OCI-LY7 (cell line): ENCODE results near the gene ARFGAP2.

Source experiments
- EZH2phosphoT487 ChIP-seq: fragments of 200-600 bp; sonication (generic); IDR thresholded peaks from 2 replicates; pipeline ENCODE4 v1.6.1; 2018; ENCODE audit warnings: low read depth, borderline replicate concordance, mild to moderate bottlenecking, mixed run types, antibody characterized with exemption, low read length, moderate library complexity, mixed read lengths
- TF ChIP-seq, protein P1 (sequence below): fragments of 200-600 bp; sonication (generic); conservative IDR thresholded peaks from 2 replicates; pipeline ENCODE4 v1.5.1; 2014; ENCODE audit warnings: mild to moderate bottlenecking, antibody characterized with exemption, low read length, moderate library complexity, mixed read lengths

DNA sequence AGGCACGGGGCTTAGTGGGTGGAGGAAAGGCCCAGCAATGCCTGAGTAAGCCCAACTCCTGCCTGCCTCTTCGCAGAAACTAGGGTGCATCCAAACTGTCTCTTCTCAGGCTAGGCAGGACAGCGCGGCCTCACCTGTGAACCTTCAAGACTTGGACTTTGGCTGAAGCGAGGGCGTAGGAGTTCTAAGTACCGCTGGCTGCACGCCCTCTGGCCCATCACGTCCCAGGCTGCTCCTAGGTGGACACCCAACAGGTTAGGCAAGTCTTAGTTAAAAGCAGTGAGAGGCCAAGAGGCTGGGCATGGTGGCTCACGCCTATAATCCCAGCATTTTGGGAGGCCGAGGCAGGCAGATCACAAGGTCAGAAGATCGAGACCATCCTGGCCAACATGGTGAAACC, 36.3 kb upstream of the ARFGAP2 start:
- TF ChIP-seq, protein P1, sequence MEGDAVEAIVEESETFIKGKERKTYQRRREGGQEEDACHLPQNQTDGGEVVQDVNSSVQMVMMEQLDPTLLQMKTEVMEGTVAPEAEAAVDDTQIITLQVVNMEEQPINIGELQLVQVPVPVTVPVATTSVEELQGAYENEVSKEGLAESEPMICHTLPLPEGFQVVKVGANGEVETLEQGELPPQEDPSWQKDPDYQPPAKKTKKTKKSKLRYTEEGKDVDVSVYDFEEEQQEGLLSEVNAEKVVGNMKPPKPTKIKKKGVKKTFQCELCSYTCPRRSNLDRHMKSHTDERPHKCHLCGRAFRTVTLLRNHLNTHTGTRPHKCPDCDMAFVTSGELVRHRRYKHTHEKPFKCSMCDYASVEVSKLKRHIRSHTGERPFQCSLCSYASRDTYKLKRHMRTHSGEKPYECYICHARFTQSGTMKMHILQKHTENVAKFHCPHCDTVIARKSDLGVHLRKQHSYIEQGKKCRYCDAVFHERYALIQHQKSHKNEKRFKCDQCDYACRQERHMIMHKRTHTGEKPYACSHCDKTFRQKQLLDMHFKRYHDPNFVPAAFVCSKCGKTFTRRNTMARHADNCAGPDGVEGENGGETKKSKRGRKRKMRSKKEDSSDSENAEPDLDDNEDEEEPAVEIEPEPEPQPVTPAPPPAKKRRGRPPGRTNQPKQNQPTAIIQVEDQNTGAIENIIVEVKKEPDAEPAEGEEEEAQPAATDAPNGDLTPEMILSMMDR: no peak
- TF ChIP-seq EZH2phosphoT487: no peak
